Sigmoid colon (tissue), 7 donors: ENCODE results near the gene PANK4. TPM values are rescaled to one million over a fixed set of nuclear protein-coding genes. Genes with fewer than 3 reads are reported as not detected.

Experiments
- DNase-seq: peaks from one replicate; pipeline ENCODE4 v3.0.0-alpha.2; 2019
- H3K27ac ChIP-seq, 4 donors: fragments of 200-600 bp; sonication (generic); one replicate each; pipeline ENCODE4 v1.5.1; 2016 to 2019; ENCODE audit warnings: mild to moderate bottlenecking in 1 of 4
- H3K27me3 ChIP-seq, 3 donors: fragments of 200-600 bp; sonication (generic); one replicate each; pipeline ENCODE4 v1.5.1; 2019; ENCODE audit warnings: mild to moderate bottlenecking in 1 of 3
- H3K36me3 ChIP-seq, 4 donors: fragments of 200-600 bp; sonication (generic); one replicate each; pipeline ENCODE4 v1.5.1; 2016 to 2019
- H3K4me1 ChIP-seq, 4 donors: fragments of 200-600 bp; sonication (generic); one replicate each; pipeline ENCODE4 v1.5.1; 2017 to 2019
- H3K4me3 ChIP-seq, 4 donors: fragments of 200-600 bp; sonication (generic); one replicate each; pipeline ENCODE4 v1.5.1; 2017 to 2019; ENCODE audit warnings: mild to moderate bottlenecking in 2 of 4, moderate library complexity in 1 of 4
- H3K9me3 ChIP-seq, 4 donors: fragments of 200-600 bp in 3 of 4; sonication (generic) in 3 of 4; one replicate each; pipeline versions ENCODE4 v1.5.1 to v1.6.1; 2013 to 2019
- CTCF ChIP-seq, 4 experiments: fragments of 450-650 bp in 3 of 4; fragments of 200-600 bp in 1 of 4; IDR thresholded peaks; one replicate each; pipeline ENCODE4 v1.5.1; 2016 to 2019; ENCODE audit warnings: antibody characterized with exemption in 4 of 4, mild to moderate bottlenecking in 3 of 4, moderate library complexity in 2 of 4
- EP300 ChIP-seq, 4 donors: sonication (generic); formaldehyde crosslinking; IDR thresholded peaks; one replicate each; pipeline ENCODE4 v1.6.1; 2017; ENCODE audit warnings: antibody characterized with exemption in 4 of 4
- POLR2A ChIP-seq, 2 donors: fragments of 450-650 bp; IDR thresholded peaks; one replicate each; pipeline ENCODE4 v1.6.1; 2016; ENCODE audit warnings: antibody characterized with exemption in 2 of 2, mild to moderate bottlenecking in 2 of 2, moderate library complexity in 2 of 2
- POLR2AphosphoS5 ChIP-seq, 4 donors: sonication (generic); formaldehyde crosslinking; IDR thresholded peaks; one replicate each; pipeline ENCODE4 v1.6.1; 2017; ENCODE audit warnings: antibody characterized with exemption in 4 of 4
- WGBS, 2 donors: extraction: QIAGEN DNeasy Blood & Tissue Kit; methylation state at CpG; one replicate each; pipeline ENCODE4 v1.1.7; 2013; 5-methylcytosine and 5-hydroxymethylcytosine counted together
- intact Hi-C: fragments of 100-400 bp; cut with DNase I; formaldehyde crosslinking; loops from one replicate; pipeline ENCODE4 v1.15.1; 2023
- polyA plus RNA-seq, 3 donors: library from polyadenylated mRNA; stranded (reverse); fragments of 200-250 nt; gene quantifications; one replicate each; pipeline ENCODE4 v1.2.3, GENCODE V29; 2013
- total RNA-seq, 4 donors: library from RNA; depleted of rRNA; stranded (reverse); fragments of >200 nt; gene quantifications; one replicate each; pipeline ENCODE4 v1.1.0, GENCODE V29; 2016
- donor health status: healthy with polysubstance abuse.
- donor health status: Bipolar disorder and iron deficiency.
- donor health status: healthy.

PANK4 gene
- total and polyA plus RNA-seq, 7 donors = 11.4 to 37.7 (median 25.4) TPM

- Histone ChIP-seq H3K4me3 (no peak overlapping the region), H3K27me3 (peaks cover 35 to 53% (median 48%) of the 10 kb centered on the region in 3 donors), H3K4me1 (peaks cover 0 to 67% (median 64%) of the 10 kb centered on the region in 4 donors), H3K9me3 (no peaks in the 10 kb centered on the region), H3K36me3 (no peaks in the 10 kb centered on the region), H3K27ac (no peak overlapping the region)
- WGBS, 2 donors = 50 to 77% methylated on average over 12 of the region's 12 CpGs
- intact Hi-C loops = loop anchor here (5.0 to 10.0 kb wide), 2 partner anchors 117 to 326 kb away; no protein-coding TSS in a partner anchor
- TF ChIP-seq POLR2AphosphoS5 (IDR thresholded peaks at IDR 0.05) (no peak), POLR2A (IDR thresholded peaks at IDR 0.05) (no peak)
- no peak for DNase-seq
These were observed 1.6 kb upstream of the PANK4 start for GRCh38 chr1:2528016-2528415.

- H3K9me3 ChIP-seq = no peaks in the 10 kb centered on the region
- H3K36me3 ChIP-seq = no peaks in the 10 kb centered on the region
- peak overlapping the region in 1 of 4 donors; percentile 81 for H3K27ac ChIP-seq
- H3K27me3 ChIP-seq = peaks cover 33 to 48% (median 44%) of the 10 kb centered on the region in 3 donors
- no peak overlapping the region for H3K4me3 ChIP-seq
- TF ChIP-seq POLR2A (IDR thresholded peaks at IDR 0.05) (no peak), POLR2AphosphoS5 (IDR thresholded peaks at IDR 0.05) (no peak), EP300 (IDR thresholded peaks at IDR 0.05) (no peak), CTCF (IDR thresholded peaks at IDR 0.05) (no peak)
- peaks cover 0 to 69% (median 66%) of the 10 kb centered on the region in 4 donors for H3K4me1 ChIP-seq
- no peak for DNase-seq
- 94 to 95% methylated on average over 4 of the region's 4 CpGs for WGBS, 2 donors
- intact Hi-C loops = loop anchor here (5.0 to 10.0 kb wide), 2 partner anchors 117 to 325 kb away; no protein-coding TSS in a partner anchor
These were observed 1.1 kb upstream of the PANK4 start for GRCh38 chr1:2527556-2527860.

- DNase-seq = peak; percentile 76
- whole genome bisulfite sequencing, 2 donors = 34 to 42% methylated on average over 20 of the region's 20 CpGs
- H3K4me3 ChIP-seq = peak overlapping the region; percentile 39 to 96 (median 77)
- peak overlapping the region; percentile 70 to 83 (median 80) for H3K27ac ChIP-seq
- no peak for TF ChIP-seq EP300 (IDR thresholded peaks at IDR 0.05)
- TF ChIP-seq POLR2AphosphoS5 (IDR thresholded peaks at IDR 0.05) = no peak
- no peak for TF ChIP-seq POLR2A (IDR thresholded peaks at IDR 0.05)
- TF ChIP-seq CTCF (IDR thresholded peaks at IDR 0.05) = no peak
- H3K9me3 ChIP-seq = no peaks in the 10 kb centered on the region
- peaks cover 0 to 69% (median 66%) of the 10 kb centered on the region in 4 donors for H3K4me1 ChIP-seq
- H3K27me3 ChIP-seq = peaks cover 28 to 43% (median 39%) of the 10 kb centered on the region in 3 donors
- intact Hi-C loops = loop anchor here (1.0 to 10.0 kb wide), 5 partner anchors 21 to 325 kb away; partner anchors contain the start of gene PEX10
- H3K36me3 ChIP-seq = no peaks in the 10 kb centered on the region
These were observed 594 bp upstream of the PANK4 start for GRCh38 chr1:2526824-2527555.

GRCh38 chr1:2525572-2525919 lies 850 bp downstream of the PANK4 start:
- Histone ChIP-seq H3K27ac (peak overlapping the region; percentile 70 to 83 (median 80)), H3K9me3 (no peaks in the 10 kb centered on the region), H3K27me3 (peaks cover 15 to 29% (median 24%) of the 10 kb centered on the region in 3 donors), H3K4me3 (peak overlapping the region; percentile 58 to 96 (median 90)), H3K36me3 (peaks cover 7 to 13% (median 11%) of the 10 kb centered on the region in 4 donors), H3K4me1 (peaks cover 0 to 60% (median 58%) of the 10 kb centered on the region in 4 donors)
- TF ChIP-seq POLR2AphosphoS5 (IDR thresholded peaks at IDR 0.05) (no peak), CTCF (IDR thresholded peaks at IDR 0.05) (no peak), EP300 (IDR thresholded peaks at IDR 0.05) (no peak), POLR2A (IDR thresholded peaks at IDR 0.05) (no peak)
- intact Hi-C loops = loop anchor here (5.0 to 10.0 kb wide), 2 partner anchors 119 to 323 kb away; no protein-coding TSS in a partner anchor
- no peak for DNase-seq
- WGBS, 2 donors = 2 to 5% methylated on average over 20 of the region's 20 CpGs

- TF ChIP-seq CTCF (IDR thresholded peaks at IDR 0.05) = no peak
- TF ChIP-seq POLR2AphosphoS5 (IDR thresholded peaks at IDR 0.05) = no peak
- TF ChIP-seq POLR2A (IDR thresholded peaks at IDR 0.05) = no peak
- TF ChIP-seq EP300 (IDR thresholded peaks at IDR 0.05) = no peak
- Histone ChIP-seq H3K36me3 (peaks cover 19 to 28% (median 25%) of the 10 kb centered on the region in 4 donors), H3K4me1 (peaks cover 0 to 47% (median 44%) of the 10 kb centered on the region in 4 donors), H3K27ac (no peak overlapping the region), H3K27me3 (peaks cover 6 to 15% (median 12%) of the 10 kb centered on the region in 3 donors), H3K4me3 (no peak overlapping the region), H3K9me3 (no peaks in the 10 kb centered on the region)
- 68 to 79% methylated on average over 10 of the region's 10 CpGs for WGBS, 2 donors
- intact Hi-C loops = loop anchor here (10.0 kb wide), 1 partner anchor 121 kb away; no protein-coding TSS in a partner anchor
- DNase-seq = no peak
These were observed 2.3 kb downstream of the PANK4 start for GRCh38 chr1:2523891-2524609.
